GM06990 (cell line): ENCODE results near the gene CYSRT1.
A peak's percentile ranks its signal among the peaks of the same experiment; 100 is the strongest.

ENCODE experiments used
- DNase-seq: peaks from one replicate; pipeline ENCODE4 v3.0.0-alpha.2; 2011; ENCODE audit not compliant: insufficient read length; ENCODE audit errors: extremely low read depth
- H3K27me3 ChIP-seq: replicated peaks from 2 replicates; pipeline ENCODE4 v1.6.0; 2011; ENCODE audit warnings: low read length; ENCODE audit not compliant: control insufficient read depth, insufficient read depth
- H3K36me3 ChIP-seq: 2 replicates; pipeline ENCODE4 v1.5.1; 2011; ENCODE audit warnings: low read length; ENCODE audit not compliant: control insufficient read depth, insufficient read depth
- H3K4me3 ChIP-seq: replicated peaks from 2 replicates; pipeline ENCODE4 v1.5.1; 2011; ENCODE audit warnings: low read depth, mild to moderate bottlenecking, control low read depth, low read length
- TF ChIP-seq, protein P1 (sequence below): IDR thresholded peaks from 2 replicates; pipeline ENCODE4 v1.5.1; 2011; ENCODE audit warnings: low read length, control low read depth, mild to moderate bottlenecking, inconsistent platforms; ENCODE audit not compliant: insufficient read depth, poor library complexity, severe bottlenecking

CYSRT1 gene, protein sequence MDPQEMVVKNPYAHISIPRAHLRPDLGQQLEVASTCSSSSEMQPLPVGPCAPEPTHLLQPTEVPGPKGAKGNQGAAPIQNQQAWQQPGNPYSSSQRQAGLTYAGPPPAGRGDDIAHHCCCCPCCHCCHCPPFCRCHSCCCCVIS

DNA sequence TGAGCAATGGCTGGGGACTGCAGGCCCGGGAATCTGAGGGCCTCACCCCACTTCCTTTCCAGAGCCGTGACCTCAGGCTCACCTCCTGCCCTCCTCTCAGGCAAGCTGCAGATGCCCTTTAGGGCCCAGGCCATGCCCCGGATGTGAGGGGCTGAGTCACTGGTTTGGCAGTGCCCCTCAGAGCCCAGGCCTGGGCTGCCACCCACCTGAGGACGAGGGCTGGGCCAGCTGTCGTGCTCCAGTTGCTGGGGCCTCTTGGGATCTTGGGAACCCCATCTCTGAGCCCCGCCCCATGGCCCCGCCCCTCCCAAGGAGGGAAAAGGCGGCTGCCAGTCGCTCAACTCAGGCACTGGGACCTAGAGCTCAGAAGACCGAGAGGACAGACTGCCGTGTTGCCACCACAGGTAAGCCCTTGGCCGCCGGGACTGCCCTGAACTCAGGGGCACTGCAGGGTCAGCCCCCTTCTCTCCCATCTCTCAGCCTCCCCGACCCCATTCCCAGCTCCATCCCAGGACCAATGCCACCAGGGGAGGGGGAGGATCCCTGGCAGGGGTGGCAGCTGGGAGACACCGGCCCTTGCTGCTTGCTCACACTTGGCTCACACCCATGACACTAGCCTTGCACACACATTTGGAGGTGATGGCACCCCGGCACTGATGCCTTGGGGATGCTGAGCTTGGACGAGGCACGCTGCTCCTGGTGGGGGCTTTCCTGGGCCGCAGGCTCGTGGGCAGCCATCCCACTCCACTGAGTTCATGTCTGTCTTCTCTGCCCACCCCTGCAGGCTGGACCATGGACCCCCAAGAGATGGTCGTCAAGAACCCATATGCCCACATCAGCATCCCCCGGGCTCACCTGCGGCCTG, at the start of gene CYSRT1:
Gene CYSRT1 (plus strand): TSS at position 345 of the 865 bp plus-strand sequence. CDS start 448 bp downstream, at position 793.
- H3K4me3 ChIP-seq = peak within 1 kb of the TSS; percentile 84
- no peaks in the 10 kb centered on the region; the same call in 1 of the 2 replicates for H3K27me3 ChIP-seq
- no peak for DNase-seq
- H3K36me3 ChIP-seq = no peaks in the 10 kb centered on the region
- TF ChIP-seq, protein P1, sequence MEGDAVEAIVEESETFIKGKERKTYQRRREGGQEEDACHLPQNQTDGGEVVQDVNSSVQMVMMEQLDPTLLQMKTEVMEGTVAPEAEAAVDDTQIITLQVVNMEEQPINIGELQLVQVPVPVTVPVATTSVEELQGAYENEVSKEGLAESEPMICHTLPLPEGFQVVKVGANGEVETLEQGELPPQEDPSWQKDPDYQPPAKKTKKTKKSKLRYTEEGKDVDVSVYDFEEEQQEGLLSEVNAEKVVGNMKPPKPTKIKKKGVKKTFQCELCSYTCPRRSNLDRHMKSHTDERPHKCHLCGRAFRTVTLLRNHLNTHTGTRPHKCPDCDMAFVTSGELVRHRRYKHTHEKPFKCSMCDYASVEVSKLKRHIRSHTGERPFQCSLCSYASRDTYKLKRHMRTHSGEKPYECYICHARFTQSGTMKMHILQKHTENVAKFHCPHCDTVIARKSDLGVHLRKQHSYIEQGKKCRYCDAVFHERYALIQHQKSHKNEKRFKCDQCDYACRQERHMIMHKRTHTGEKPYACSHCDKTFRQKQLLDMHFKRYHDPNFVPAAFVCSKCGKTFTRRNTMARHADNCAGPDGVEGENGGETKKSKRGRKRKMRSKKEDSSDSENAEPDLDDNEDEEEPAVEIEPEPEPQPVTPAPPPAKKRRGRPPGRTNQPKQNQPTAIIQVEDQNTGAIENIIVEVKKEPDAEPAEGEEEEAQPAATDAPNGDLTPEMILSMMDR = no peak

DNA sequence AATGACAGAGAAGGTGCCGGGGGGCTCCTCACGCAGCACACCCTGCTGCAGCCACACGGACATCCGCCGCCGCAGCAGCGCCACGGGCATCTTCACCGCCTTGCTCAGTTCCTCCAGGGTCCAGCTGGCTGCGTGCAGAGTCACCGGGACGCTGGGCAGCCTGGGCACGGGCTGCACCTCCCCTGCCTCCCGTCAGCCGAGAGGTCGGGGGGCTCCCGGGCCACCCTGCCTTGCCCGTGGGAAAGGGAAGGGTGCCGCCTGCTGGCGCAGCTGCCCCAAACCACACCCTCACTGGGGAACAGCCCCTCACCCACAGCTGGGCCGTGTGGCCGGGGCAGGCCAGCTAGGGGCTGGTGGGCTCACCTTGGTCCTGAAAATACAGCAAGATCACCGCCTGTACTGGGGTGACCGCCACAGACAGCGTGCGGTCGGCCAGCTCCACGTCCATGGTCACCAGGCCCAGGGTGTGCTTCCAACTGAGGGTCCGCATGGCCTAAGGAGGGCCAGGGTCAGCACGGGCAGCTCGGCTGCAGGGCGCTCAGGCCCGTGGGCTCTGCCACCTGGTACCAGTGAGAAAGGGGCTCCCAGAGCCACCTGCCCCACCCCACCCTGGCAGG, 49.5 kb upstream of the CYSRT1 start:
- H3K27me3 ChIP-seq = no peaks in the 10 kb centered on the region; the same call in 1 of the 2 replicates
- H3K4me3 ChIP-seq = no peak overlapping the region
- DNase-seq = no peak
- H3K36me3 ChIP-seq = peaks cover 9% of the 10 kb centered on the region
- TF ChIP-seq, protein P1 = peak; percentile 42

DNA sequence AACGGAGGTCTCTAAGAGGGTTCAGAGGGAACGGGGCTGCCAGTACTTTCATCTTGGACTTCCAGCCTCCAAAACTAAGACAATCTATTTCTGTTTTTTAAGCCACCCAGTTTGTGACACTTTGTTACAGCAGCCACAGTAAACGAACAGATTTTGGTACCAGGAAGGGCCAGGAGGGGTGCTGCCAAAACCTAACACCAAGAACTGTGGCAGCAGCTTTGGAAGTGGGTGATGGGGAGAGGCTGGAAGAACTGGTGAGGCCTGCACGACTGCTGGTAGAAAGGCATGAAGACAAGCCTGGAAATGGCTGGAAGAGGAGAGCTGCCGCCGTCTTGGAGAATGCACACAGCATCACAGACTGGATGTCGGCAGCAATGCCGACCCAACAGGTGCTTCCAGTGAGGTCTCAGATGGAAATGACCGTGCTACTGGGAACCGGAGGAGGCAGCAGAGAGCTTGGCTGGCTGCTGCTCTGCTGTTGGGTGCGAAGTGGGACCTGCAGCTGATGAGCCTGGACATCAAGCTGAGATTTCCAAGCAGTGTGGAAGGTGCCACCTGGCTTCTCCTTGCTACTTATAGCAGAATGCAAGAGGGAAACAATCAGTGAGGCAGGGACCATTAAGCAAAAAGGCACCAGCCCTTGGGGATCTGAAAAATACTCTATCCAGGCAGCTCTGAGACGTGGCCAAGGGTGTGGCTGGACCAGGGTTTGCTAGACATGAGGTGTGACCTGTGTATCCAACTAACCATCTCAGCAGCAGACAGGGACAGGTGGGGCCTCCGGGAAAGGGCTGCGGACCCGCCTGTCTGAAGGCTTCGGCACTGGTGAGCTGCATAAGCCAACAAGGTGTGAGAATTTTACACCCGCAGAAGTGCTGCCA, 48.4 kb upstream of the CYSRT1 start:
- TF ChIP-seq, protein P1 = peak; percentile 48
- no peaks in the 10 kb centered on the region; the same call in 1 of the 2 replicates for H3K27me3 ChIP-seq
- no peak overlapping the region for H3K4me3 ChIP-seq
- peaks cover 15% of the 10 kb centered on the region for H3K36me3 ChIP-seq
- no peak for DNase-seq

DNA sequence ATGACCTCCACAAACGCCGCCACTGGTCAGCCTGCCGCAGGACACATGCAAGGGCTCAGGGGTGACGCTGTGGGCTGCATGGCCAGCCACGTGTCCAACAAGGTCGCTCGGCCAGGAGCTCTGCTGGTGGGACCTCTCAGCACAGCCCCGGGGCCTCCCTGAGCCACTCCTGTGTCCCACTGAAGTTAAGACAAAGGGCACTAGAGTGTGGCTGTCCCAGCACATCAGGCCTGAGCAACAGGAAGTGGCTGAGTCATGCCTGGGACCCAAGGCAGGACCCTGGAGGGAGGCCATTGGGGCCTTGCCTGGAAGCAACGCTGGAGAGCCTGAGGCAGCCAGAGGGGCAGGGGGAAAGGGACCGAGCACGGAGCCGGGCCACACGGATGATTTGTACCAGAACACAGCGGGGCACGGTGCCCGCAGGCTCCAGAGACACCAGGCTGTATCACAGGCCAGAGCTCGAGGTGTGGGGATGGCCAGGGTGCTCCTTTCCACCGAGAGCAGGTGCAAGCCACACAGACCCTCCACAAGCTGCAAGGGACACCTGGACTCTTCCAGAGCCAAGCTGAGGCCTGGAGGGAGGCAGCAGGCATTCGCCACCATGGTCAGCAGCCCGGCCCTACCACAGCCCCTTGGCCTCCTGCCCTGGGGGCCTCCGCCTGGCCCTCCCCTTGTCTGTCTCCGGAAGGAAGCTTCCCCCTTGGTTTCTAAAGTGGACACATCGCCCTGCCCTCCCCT, 46.6 kb upstream of the CYSRT1 start:
- no peak for DNase-seq
- Histone ChIP-seq H3K4me3 (no peak overlapping the region), H3K36me3 (peaks cover 24% of the 10 kb centered on the region), H3K27me3 (no peaks in the 10 kb centered on the region; the same call in 1 of the 2 replicates)
- TF ChIP-seq, protein P1 = no peak
